NCI-H2171 (cell line): ENCODE results near the gene FCER1A.

Source experiments
- DNase-seq: peaks from one replicate; lab custom pipeline; 2025; lab: John Stamatoyannopoulos, UW

The FCER1A gene

GRCh38 chr1:159352436-159352835, 50.3 kb downstream of the FCER1A start:
- DNase-seq, result no peak
